Measurements from ENCODE around the gene MYO5C.
A peak's percentile ranks its signal among the peaks of the same experiment; 100 is the strongest.

The MYO5C gene

DNA sequence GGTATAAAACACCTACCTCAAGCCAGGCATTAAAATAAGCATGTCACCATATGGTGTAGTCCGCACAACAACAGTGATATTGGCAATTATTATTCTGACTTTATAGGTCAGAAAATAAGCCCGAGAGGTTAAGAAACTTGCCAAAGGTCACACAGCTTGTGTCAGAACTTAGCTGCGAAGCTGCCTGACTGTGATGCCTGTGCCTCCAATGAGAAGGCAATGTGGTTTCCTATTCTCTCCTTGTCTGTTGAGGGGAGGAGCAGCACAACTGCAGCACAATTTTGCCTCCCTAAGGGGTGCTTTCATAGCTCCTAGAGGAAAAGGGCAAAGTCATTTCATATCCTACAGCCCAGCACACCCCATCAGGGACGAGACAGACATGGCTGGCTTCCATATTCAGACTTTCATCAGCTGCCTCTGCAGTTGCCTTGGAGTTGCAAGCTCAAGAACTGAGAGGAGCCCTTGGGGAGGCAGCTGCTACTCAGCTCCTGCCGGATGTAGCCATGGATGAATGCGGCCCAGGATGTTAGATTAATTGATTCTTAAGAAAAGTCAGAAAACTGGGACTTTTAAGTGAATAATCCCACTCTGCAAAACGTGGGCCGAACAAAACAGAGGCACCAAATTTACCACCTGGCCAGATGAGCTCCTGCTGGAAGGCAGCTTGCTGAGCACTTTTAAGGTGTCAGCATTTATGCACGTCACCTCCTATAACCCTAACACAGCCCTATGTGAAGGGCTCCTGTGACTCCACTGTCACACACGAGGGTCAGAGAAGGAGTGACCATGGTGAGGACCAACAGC, 38.5 kb downstream of the MYO5C start:
- TF ChIP-seq, protein P1, sequence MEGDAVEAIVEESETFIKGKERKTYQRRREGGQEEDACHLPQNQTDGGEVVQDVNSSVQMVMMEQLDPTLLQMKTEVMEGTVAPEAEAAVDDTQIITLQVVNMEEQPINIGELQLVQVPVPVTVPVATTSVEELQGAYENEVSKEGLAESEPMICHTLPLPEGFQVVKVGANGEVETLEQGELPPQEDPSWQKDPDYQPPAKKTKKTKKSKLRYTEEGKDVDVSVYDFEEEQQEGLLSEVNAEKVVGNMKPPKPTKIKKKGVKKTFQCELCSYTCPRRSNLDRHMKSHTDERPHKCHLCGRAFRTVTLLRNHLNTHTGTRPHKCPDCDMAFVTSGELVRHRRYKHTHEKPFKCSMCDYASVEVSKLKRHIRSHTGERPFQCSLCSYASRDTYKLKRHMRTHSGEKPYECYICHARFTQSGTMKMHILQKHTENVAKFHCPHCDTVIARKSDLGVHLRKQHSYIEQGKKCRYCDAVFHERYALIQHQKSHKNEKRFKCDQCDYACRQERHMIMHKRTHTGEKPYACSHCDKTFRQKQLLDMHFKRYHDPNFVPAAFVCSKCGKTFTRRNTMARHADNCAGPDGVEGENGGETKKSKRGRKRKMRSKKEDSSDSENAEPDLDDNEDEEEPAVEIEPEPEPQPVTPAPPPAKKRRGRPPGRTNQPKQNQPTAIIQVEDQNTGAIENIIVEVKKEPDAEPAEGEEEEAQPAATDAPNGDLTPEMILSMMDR (IDR thresholded peaks at IDR 0.05; ENCODE audit: low read depth, low read length, missing control alignments) = no peak
- DNase-seq (ENCODE audit: extremely low read depth, low read depth) = no peak
- no peak overlapping the region for H3K4me3 ChIP-seq (replicated peaks; ENCODE audit: low read depth, low read length)

- TF ChIP-seq, protein P1 (IDR thresholded peaks at IDR 0.05; ENCODE audit: low read depth, low read length, missing control alignments) = peak; percentile 66
- H3K4me3 ChIP-seq (replicated peaks; ENCODE audit: low read depth, low read length) = no peak overlapping the region
- DNase-seq (ENCODE audit: extremely low read depth, low read depth) = peak; percentile 66
Measured at GRCh38 chr15:52256366-52256765, 39.2 kb downstream of the MYO5C start.

DNA sequence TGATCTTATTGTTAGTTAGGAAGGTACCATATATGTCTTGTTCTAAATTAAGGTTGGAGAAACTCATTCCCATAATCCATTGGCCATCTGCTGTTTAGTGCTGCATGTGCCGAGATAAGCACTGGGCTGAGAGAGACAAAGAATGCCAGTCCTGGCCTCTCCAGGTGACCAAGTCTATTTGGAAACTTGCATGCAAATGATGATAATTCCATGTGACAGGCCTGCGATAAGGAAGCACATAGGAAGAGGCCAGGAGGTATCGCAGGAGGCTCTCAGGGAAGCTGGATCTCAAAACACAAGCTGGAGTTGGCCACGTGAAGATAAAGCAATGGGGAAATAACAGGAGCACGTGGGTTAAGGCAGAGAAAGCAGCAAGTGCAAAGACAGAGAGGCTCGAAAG, 39.7 kb downstream of the MYO5C start:
- DNase-seq (ENCODE audit: extremely low read depth, low read depth) = no peak
- no peak overlapping the region for H3K4me3 ChIP-seq (replicated peaks; ENCODE audit: low read depth, low read length)
- TF ChIP-seq, protein P1 (IDR thresholded peaks at IDR 0.05; ENCODE audit: low read depth, low read length, missing control alignments) = no peak

DNA sequence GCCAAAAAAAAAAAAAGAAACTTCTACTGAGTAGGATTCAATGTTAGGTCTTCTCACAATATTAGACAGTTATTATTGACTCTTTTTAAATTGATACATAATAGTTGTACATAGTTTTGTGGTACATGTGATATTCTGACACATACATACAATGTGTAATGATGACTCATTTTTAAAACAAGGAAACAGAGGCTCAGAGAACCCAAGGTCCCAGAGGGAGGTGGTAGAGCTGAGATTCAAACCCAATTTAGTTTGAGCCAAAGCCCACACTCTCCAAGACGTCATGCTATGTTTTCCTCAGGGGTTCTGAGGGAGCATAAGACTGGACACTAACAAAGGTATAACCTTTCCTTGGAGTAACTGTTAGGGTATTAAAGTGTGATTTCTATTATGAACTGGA, 40.6 kb downstream of the MYO5C start:
- TF ChIP-seq, protein P1 (IDR thresholded peaks at IDR 0.05; ENCODE audit: low read depth, low read length, missing control alignments) = no peak
- H3K4me3 ChIP-seq (replicated peaks; ENCODE audit: low read depth, low read length) = no peak overlapping the region
- DNase-seq (ENCODE audit: extremely low read depth, low read depth) = no peak

- TF ChIP-seq, protein P1 (IDR thresholded peaks at IDR 0.05; ENCODE audit: low read depth, low read length, missing control alignments) = no peak
- no peak for DNase-seq (ENCODE audit: extremely low read depth, low read depth)
- H3K4me3 ChIP-seq (replicated peaks; ENCODE audit: low read depth, low read length) = no peak overlapping the region
Measured at GRCh38 chr15:52254391-52254790, 41.2 kb downstream of the MYO5C start.

DNA sequence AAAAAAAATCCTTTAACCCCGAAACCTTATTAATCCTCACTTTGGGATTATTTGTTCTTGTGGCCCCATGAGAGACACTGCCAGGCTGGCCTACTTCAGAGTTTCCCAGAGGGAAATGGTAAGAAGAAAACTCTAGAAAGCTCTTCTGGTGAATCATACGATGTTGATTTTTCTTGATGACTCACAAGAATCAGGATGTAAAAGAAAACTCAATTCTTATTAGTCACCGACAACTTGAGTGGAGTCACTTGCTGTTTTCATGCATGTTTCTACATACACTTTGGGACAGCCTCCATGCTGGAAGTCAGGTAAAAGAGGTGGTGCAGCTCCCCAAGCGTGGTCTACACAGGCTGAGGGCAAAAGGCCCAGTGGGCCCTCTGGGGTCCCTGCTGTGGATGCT, 42.8 kb downstream of the MYO5C start:
- TF ChIP-seq, protein P1 (IDR thresholded peaks at IDR 0.05; ENCODE audit: low read depth, low read length, missing control alignments) = no peak
- no peak overlapping the region for H3K4me3 ChIP-seq (replicated peaks; ENCODE audit: low read depth, low read length)
- DNase-seq (ENCODE audit: extremely low read depth, low read depth) = peak; percentile 74

Measured in HFF-Myc (cell line).